ENCODE data around the gene RANGAP1.
"Not testable (repeated sequence)": the region's sequence is repeated elsewhere in the genome, so short reads cannot be mapped to it uniquely, and the experiment has no call there.

The RANGAP1 gene

GRCh38 chr22:41264408-41264941 lies 21.5 kb downstream of the RANGAP1 start:
- in situ Hi-C loops (cut with MboI; ENCODE audit: low pct_unique_long_range_greater_than_20kb, low sequenced_read_pairs), result no loop called here
- no peak for DNase-seq

- no peak for DNase-seq
Measured at GRCh38 chr22:41263704-41264103, 22.3 kb downstream of the RANGAP1 start.

GRCh38 chr22:41262250-41262765 lies 23.7 kb downstream of the RANGAP1 start:
- in situ Hi-C loops (cut with MboI; ENCODE audit: low pct_unique_long_range_greater_than_20kb, low sequenced_read_pairs), result no loop called here
- no peak for DNase-seq

More at GRCh38 chr22:41263704-41264103, 22.3 kb downstream of the RANGAP1 start:
- in situ Hi-C loops (cut with MboI; ENCODE audit: low pct_unique_long_range_greater_than_20kb, low sequenced_read_pairs), result no loop called here

DNA sequence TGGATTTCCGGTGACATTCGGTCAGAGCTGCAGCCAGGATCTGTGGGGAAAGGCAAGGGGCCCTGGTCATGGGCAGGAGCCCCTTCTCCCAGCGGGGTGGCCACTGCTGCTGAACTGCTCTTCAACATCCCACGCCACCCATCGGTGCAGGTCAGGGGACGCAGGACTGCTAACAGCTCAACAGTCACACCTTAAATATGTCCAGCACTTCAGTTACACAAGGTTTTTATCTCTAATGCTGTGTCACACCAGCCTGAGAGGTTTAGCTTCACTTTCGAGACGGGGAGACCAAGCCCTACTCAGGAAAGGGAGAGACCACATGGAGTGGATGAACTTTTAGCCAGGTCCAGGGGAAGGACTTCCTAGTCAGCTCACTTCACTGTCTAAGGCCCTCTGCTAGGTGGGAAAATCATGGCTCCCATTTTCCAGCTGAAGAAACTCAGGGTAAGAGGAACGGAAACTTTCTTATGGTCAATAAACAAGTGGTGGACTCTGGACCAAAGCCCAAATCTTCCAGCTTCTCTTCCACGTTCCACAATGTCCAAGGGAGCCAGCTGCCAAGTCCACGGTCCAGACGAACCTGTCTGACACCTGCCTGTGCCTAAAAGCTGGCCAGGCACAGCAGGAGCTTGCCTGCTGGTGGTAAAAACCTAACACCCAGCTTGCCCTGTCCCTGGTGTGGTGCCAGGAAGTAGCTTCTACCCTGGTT lies 24.3 kb downstream of the RANGAP1 start:
- no peak for DNase-seq
- in situ Hi-C loops (cut with MboI; ENCODE audit: low pct_unique_long_range_greater_than_20kb, low sequenced_read_pairs), result no loop called here

DNA sequence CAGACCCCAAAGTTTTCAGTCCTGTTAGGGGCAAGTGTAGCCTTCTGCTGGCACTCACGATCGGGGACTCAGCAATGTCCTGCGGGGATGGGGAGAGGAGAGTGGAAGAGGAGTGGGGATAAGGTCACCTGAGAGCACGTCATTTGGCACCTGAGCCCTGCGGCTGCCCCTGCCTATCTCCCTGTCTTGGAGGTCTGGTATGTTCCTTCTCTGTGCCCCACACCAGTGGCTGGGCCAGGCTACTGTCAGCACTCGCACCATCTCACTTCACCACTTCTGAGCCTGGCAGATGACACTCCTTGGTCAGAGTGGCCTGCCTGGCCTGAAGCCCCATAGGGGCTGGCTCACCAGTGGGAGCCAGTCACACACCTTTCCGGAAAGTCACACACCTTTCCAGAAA lies 25.1 kb downstream of the RANGAP1 start:
- DNase-seq, result no peak
- in situ Hi-C loops (cut with MboI; ENCODE audit: low pct_unique_long_range_greater_than_20kb, low sequenced_read_pairs), result no loop called here

GRCh38 chr22:41259756-41260155 lies 26.2 kb downstream of the RANGAP1 start:
- DNase-seq; in situ Hi-C loops (cut with MboI; ENCODE audit: low pct_unique_long_range_greater_than_20kb, low sequenced_read_pairs): not testable (repeated sequence)

- in situ Hi-C loops (cut with MboI; ENCODE audit: low pct_unique_long_range_greater_than_20kb, low sequenced_read_pairs), result no loop called here
Measured at GRCh38 chr22:41257696-41258095, 28.3 kb downstream of the RANGAP1 start.

DNA sequence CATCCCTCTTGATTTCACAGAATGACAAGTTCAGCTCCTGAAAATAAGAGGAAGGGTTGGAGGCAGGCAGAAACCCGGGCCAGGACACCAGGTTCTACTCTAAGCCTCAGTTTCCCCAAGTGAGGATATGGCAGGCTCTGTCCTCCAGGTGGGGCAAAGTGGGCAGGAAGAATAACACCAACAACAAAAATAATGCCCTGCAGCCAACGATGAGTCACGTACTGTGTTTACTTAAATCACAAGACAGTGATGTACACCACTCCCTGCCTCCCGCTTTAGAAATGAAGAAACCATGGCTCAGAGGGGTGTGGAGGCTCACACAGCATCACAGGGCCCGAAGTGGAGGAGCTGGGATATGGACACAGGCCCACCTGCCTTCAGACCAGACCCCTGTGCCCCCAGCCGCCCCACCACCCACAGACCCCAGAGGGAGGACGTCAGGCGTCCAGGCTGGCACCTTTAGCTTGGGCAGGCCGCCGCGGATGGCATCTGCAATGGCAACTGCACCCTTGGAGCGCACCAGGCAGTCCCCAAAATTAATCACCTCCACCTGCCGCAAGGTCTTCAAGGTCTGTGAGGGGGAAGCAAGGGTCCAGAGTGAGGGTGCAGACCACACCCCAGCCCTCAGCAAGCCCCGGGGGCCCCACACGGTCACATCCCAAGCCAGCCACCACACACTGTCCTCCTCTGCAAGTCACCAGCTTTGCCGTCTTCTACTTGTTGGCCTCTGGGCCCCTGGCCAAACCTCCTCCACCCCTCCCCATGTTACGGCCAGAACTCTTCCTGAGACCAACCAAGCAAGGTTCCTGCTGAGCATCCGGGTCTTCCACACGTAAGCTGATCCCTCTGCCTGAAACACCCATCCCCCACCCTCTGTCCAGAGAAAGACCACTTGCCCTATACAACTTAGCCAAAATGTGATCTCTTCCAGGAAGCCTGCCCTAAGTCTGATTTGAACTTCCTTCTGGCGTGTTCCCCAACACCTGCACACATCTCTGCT lies 29.4 kb downstream of the RANGAP1 start:
- no peak for DNase-seq
- in situ Hi-C loops (cut with MboI; ENCODE audit: low pct_unique_long_range_greater_than_20kb, low sequenced_read_pairs), result no loop called here

More at GRCh38 chr22:41257696-41258095, 28.3 kb downstream of the RANGAP1 start:
- DNase-seq, result no peak

DNA sequence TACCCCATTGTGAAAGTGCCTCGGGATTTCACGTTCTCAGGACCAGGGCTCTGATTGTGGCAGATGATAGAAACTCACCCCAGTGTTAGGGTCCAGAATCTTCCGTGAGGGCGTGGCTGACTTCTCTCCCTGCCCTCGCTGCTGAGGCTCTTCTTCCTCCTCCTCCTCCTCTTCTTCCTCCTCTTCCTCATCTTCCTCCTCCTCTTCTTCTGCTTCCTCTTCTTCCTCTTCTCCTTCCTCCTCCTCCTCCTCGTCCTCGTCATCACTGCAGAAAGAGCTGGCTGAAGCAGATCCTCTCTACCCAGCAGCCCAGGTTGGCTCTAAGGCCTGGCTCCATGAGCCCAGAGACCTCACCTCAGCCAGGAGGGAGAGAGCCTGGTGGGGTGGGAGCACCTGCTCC lies 31.8 kb downstream of the RANGAP1 start:
- no peak for DNase-seq
- in situ Hi-C loops (cut with MboI; ENCODE audit: low pct_unique_long_range_greater_than_20kb, low sequenced_read_pairs), result no loop called here

DNA sequence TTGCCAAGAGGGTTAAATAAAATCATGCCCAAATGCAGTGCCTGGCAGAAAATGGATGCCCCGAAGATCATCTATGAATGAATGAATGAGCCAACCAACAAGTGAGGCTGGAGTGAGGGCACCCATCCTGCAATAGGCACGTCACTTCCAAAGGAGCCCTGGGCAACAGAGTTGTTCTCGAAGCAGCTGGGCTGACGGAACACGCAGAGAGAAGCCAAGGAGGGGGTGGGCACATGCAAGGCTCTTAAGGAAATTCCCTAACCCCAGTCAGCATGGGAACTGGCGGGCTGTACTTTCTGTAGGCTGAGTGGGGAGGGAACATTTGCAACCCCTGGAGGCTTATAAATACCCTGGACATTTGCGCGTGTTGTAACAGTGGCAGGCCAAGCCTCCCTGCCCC lies 33.6 kb downstream of the RANGAP1 start:
- DNase-seq, result no peak
- in situ Hi-C loops (cut with MboI; ENCODE audit: low pct_unique_long_range_greater_than_20kb, low sequenced_read_pairs), result no loop called here

- no peak for DNase-seq
- in situ Hi-C loops (cut with MboI; ENCODE audit: low pct_unique_long_range_greater_than_20kb, low sequenced_read_pairs), result no loop called here
Measured at GRCh38 chr22:41250127-41250526, 35.9 kb downstream of the RANGAP1 start.

DNA sequence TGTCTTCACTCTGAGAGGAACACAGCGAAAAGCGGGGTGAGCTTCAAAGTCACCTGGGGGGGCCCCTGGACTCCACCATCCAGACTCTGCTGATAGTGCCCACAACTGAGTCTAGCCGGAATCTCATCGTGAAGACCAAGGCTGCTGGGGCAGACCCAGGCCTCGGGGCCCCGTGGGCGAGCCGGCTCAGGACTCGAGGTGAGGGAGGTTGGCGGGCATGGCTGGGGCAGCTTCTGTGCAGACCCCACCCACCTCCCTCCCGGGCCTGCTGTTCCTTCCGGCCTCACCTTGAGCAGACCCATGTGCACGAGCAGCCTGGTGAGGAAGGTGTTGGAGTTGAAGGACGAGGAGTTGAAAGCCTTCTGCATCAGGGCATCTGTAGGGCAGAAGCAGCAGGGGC lies 36.5 kb downstream of the RANGAP1 start:
- in situ Hi-C loops (cut with MboI; ENCODE audit: low pct_unique_long_range_greater_than_20kb, low sequenced_read_pairs), result no loop called here
- no peak for DNase-seq

GRCh38 chr22:41248758-41249157 lies 37.2 kb downstream of the RANGAP1 start:
- no peak for DNase-seq
- in situ Hi-C loops (cut with MboI; ENCODE audit: low pct_unique_long_range_greater_than_20kb, low sequenced_read_pairs), result no loop called here

DNA sequence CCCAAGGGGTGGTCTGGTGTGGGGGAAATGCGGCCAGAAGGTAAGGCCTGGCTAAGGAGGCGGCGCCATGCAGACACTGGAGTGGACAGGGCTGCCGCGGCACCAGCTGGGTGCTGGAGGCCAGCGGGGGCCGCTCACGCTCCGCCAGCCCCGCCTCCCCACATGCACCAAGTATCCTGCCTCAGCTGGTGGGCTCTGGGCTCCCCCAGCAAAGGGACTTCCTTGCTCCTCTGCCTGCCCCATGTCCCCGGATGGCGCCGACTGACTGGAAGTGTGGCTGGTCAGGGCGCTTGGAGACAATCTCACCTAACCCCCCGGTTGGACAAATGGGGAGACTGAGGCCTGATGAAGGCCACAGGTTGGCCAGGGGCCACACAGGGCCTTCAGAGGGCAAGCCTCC lies 37.7 kb downstream of the RANGAP1 start:
- no peak for DNase-seq
- in situ Hi-C loops (cut with MboI; ENCODE audit: low pct_unique_long_range_greater_than_20kb, low sequenced_read_pairs), result no loop called here

DNA sequence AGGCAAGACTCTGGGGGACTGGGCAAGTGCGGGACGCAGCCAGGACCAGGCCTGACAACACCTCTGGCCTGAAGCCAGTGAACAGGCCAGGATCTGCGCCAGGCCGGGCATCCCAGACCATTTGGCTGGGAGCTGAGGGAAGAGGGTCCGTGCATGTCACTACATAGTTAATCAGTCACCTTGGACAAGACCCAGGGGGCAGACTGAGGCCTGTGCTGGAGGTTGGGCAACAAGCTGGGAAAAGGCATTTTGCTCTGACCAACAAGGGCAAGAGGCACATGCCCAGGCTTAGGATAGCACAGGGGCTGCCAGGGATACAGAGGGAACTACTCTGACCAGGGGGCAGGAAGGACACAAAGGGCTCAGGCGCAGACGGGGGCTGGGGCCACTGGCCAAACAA lies 38.3 kb downstream of the RANGAP1 start:
- no peak for DNase-seq
- in situ Hi-C loops (cut with MboI; ENCODE audit: low pct_unique_long_range_greater_than_20kb, low sequenced_read_pairs), result no loop called here

DNA sequence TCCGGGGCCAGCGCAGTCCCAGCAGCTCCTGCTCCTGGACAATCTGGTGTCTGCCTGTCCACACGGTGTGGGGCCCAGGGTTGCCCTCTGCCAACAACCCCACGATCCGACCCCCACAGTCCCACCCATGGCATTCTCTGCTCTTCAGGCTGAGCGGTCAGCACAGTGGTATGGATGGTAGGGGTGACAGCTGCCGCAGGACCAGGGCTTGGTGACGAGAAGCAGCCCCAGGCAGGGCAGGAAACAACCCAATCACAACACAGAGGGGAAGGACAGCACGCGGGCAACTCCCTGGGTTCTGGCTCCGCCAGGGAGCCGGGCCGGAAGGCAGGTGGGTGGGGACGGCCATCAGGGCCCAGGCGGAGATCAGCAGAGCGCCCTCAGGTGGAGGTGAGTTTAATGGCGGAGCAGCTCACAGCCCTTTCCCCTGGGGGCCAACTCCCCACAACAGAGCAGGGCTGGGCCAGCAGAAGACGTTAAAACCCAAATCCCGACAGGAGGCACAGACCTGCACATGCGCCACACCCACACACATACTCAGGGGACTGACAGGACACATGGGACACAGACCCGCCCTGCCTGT lies 40.0 kb downstream of the RANGAP1 start:
- DNase-seq, result no peak
- in situ Hi-C loops (cut with MboI; ENCODE audit: low pct_unique_long_range_greater_than_20kb, low sequenced_read_pairs), result no loop called here

DNA sequence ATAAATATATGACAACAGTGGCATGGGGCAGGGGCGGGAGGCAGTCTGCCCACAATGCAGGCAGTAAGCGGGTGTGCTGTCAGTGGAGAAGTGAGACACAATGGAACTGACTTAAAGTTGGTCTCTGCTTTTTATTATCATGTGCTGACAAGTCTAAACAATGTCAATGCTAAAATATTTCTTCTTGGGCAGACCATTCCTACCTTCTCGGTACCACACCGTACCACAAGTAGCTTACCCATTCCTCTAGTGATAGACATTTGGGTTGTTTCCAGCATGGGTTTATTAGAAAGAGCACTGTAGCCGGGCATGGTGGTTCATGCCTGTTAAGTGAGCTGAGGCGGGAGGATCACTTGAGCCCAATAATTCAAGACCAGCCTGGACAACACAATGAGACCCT lies 42.6 kb downstream of the RANGAP1 start:
- in situ Hi-C loops (cut with MboI; ENCODE audit: low pct_unique_long_range_greater_than_20kb, low sequenced_read_pairs), result no loop called here
- DNase-seq, result no peak

DNA sequence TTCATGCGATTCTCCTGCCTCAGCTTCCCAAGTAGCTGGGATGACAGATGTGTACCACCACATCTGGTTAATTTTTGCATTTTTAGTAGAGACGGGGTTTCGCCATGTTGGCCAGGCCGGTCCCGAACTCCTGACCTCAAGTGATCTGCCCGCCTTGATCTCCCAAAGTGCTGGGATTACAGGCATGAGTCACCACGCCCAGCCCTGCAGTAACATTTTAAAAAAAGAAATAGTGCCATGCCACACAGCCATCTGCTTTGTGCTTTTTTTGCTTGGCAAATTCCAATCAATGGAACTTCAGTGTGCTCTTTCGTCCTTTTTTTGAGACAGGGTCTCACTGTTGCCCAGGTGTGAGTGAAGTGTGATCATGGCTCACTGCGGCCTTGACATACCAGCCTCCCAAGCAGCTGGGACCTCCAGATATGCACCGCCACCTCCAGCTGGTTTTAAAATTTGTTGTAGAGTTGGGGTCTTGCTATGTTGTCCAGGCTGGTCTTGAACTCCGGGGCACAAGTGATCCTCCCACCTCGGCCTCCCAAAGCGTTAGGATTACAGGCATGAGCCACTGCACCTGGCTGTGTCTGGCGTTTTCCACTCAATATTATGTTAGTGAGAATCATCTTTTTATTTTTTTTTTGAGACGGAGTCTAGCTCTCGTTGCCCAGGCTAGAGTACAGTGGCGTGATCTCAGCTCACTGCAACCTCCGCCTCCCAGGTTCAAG lies 43.4 kb downstream of the RANGAP1 start:
- no peak for DNase-seq
- in situ Hi-C loops (cut with MboI; ENCODE audit: low pct_unique_long_range_greater_than_20kb, low sequenced_read_pairs), result no loop called here

GRCh38 chr22:41241133-41241676 lies 44.8 kb downstream of the RANGAP1 start:
- DNase-seq, result no peak
- in situ Hi-C loops (cut with MboI; ENCODE audit: low pct_unique_long_range_greater_than_20kb, low sequenced_read_pairs), result no loop called here

Data from KBM-7 (cell line).